ENCODE measurements around the gene ABHD10.

- no peak for TF ChIP-seq CTCF (IDR thresholded peaks at IDR 0.05; ENCODE audit: low read length)
- TF ChIP-seq EZH2 (IDR thresholded peaks at IDR 0.05; ENCODE audit: borderline replicate concordance, low read length), result no peak
Observed at GRCh38 chr3:112034436-112034835, 55.6 kb downstream of the ABHD10 start, which contains the start of gene TMPRSS7.
